ENCODE data around the gene TUSC1.
"Not testable (repeated sequence)": the region's sequence is repeated elsewhere in the genome, so short reads cannot be mapped to it uniquely, and the experiment has no call there.

- not testable (repeated sequence) for TF ChIP-seq CTCF, POLR2A (IDR thresholded peaks at IDR 0.05)
Observed at GRCh38 chr9:25700899-25701298, 22.7 kb upstream of the TUSC1 start.

Measured in esophagus squamous epithelium (tissue), 4 donors.